NCI-H1092 (cell line): ENCODE results near the gene FGF11.
"Not testable (repeated sequence)": the region's sequence is repeated elsewhere in the genome, so short reads cannot be mapped to it uniquely, and the experiment has no call there.

ENCODE experiments used
- DNase-seq: peaks from one replicate; lab custom pipeline; 2025; lab: John Stamatoyannopoulos, UW

Gene FGF11

GRCh38 chr17:7462474-7463371 lies 23.4 kb downstream of the FGF11 start:
- no peak for DNase-seq

- no peak for DNase-seq
Observed at GRCh38 chr17:7463372-7463846, 24.1 kb downstream of the FGF11 start.

GRCh38 chr17:7464081-7464480 lies 24.8 kb downstream of the FGF11 start:
- DNase-seq, result no peak

- DNase-seq, result no peak
Observed at GRCh38 chr17:7465597-7466275, 26.4 kb downstream of the FGF11 start.

GRCh38 chr17:7466318-7466638 lies 27.0 kb downstream of the FGF11 start:
- DNase-seq, result no peak

GRCh38 chr17:7466639-7467341 lies 27.5 kb downstream of the FGF11 start:
- no peak for DNase-seq

DNA sequence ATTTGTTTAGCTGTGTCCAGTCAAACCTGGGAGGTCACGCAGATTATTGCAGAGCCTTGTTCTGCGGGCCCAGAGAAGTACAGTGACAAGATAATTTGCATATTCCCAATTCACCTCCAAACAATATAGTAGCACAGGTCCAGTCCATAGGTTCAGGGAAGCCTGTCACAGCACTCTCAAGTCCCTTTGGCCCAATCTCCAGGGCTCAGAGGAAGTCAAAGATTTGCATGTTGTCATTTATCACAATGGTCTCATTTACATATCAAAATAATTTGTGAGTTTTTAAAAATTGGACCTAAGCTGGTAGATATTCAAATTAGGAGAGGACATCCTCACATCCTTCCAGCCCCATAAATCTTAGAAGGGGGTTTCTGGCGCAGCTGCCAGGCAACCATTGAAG lies 28.2 kb downstream of the FGF11 start:
- no peak for DNase-seq

DNA sequence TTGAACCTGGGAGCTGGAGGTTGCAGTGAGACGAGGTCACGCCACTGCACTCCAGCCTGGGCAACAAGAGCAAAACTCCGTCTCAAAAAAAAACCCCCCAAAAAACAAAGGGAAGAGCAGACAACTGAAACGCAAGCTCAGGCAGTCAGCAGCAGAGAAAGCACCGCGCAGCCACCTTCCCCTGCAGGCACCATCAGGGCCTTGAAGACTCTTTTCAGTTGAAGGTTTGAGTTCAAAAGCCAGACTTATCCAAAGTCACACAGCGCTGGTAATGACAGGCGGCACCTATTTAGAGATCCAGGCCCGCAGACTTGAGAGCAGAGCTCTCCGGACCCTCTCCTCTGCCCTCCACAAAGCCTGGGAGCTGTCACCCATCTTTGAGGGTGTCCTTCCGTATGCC lies 29.0 kb downstream of the FGF11 start:
- DNase-seq, result no peak

DNA sequence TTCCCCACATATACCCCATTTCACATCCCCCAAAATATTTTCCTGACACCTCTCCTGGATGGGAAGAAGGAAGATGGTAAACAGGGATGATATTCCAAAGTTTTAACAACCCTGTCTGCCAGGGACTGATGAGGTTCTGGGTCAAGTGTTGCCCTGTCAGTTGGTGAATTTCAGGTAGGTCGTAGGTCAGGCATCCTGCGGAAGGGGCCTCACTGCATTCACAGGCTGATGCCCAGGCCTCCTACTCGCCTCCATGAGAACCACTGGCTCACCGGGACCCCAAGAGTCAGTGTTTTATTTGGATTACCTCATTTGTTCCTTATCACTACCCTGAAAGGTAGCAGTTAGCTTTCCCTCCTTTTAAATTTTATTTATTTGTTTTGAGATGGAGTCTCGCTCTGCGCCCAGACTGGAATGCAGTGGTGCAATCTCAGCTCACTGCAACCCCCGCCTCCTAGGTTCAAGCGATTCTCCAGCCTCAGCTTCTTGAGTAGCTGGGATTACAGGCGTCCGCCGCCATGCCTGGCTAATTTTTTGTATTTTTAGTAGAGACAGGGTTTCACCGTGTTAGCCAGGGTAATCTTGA lies 29.6 kb downstream of the FGF11 start:
- no peak for DNase-seq

DNA sequence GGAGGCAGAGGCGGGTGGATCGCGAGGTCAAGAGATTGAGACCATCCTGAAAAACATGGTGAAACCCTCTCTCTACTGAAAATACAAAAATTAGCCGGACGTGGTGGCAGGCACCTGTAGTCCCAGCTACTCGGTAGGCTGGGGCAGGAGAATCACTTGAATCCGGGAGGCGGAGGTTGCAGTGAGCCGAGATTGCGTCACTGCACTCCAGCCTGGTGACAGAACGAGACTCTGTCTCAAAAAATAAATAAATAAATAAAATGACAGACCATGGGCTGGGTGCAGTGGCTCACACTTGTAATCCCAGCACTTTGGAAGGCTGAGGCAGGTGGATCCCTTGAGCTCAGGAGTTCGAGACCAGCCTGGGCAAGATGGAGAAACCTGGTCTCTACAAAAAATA lies 30.5 kb downstream of the FGF11 start:
- not testable (repeated sequence) for DNase-seq

DNA sequence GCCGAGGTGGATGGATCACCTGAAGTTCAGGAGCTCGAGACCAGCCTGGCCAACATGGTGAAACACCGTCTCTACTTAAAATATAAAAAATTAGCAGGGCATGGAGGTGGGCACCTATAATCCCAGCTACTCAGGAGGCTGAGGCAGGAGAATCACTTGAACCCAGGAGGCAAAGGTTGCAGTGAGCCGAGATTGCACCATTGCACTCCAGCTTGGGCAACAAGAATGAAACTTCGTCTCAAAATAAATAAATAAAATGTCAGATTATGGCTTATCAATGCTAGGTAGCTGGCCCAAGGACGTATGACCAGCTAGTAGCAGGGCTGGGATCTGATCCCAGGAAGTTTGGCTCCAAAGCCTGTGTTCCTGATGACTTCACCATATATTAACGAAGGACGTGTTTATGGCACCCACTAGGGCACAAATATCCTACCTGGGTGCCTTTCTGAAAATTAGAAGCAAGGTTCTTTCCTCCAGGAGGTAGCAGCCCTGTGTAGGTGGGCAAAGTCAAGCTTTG lies 31.2 kb downstream of the FGF11 start:
- not testable (repeated sequence) for DNase-seq

DNA sequence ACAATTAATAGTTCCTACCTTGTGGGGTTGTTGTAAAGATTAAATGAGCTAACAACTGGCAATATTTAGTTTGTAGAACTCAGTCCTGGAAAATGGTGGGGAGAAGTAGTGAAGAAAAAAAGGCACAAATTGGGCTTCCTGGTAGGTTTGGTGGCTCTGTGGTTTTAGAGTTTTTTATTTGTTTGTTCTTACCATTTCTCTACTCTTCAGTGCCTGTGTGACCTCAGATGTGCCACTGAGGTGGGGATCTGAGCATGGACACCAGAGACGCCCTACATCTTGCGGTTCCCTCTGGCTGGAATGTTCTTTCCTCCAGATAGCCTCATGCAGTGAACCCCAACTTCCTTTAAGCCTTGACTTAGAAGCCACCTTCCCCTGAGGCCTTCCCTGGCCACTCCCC lies 32.4 kb downstream of the FGF11 start:
- no peak for DNase-seq

- DNase-seq, result not testable (repeated sequence)
Observed at GRCh38 chr17:7474767-7475166, 35.5 kb downstream of the FGF11 start.

DNA sequence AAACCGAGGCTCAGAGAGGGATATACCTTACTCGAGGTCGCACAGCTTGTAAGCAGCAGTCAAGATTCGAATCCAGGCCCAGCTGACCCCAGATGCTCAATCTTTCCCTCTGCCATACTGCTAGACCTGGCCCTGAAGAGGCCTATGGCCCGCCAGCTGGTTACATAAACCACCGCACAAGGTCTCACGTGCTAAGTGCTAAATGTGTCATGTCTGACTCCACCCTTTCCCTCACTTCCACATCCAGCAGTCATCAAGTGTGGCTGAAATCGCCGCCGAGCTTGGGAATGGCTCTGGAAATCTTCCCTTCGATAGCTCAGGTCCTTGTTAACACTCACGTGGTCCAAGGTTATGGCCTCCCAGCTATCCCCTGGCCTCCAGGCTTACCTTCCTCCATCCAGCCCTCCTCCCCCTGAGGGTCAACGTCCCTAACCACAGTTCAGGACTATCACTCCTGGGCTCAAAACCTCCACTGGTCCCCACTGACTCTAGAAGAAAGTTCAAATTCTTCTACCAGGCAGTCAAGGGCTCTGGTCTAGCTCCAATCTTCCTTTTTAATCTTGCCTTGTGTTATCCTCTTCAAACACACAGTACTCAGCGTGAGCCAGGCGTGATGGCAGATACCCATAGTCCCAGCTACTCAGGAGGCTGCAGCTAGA lies 36.6 kb downstream of the FGF11 start:
- no peak for DNase-seq

DNA sequence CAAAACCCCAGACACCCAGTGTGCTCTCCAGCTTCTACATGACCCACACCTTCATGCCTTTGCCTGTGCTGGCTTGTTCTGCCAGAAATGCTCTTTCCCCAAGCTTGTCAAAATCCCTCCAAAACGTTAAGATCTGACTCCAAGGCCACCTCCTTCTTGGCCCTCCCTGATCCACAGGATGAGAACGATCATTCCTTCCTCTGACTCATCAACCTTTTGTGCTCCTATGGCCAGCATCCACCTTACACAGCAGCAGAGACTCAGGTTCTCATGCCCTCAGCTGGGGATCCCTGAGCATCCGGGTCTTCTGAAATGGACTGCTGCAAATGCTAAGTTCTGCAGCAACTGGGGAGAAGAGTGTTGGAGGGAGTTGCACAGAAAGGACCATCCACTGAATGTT lies 37.2 kb downstream of the FGF11 start:
- no peak for DNase-seq

DNA sequence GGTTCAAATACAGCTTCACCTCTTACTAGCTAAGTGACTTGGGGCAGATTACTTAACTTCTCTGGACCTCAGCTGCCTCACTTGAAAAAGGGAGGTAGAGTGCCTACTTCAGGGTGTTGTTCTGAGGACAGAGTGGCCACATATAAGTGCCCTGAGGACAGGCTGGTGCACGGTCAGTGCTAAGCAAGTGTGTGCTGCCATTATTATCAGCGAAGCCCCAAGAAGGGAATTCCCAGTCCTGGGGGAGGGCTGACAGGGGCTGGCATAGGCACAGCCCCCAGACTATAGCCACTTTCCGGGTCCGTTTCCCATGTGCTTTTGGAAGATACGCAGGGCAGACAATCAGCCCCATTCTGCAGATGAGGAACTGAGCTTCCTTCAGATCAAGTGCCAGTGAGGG lies 37.6 kb downstream of the FGF11 start:
- DNase-seq, result no peak

DNA sequence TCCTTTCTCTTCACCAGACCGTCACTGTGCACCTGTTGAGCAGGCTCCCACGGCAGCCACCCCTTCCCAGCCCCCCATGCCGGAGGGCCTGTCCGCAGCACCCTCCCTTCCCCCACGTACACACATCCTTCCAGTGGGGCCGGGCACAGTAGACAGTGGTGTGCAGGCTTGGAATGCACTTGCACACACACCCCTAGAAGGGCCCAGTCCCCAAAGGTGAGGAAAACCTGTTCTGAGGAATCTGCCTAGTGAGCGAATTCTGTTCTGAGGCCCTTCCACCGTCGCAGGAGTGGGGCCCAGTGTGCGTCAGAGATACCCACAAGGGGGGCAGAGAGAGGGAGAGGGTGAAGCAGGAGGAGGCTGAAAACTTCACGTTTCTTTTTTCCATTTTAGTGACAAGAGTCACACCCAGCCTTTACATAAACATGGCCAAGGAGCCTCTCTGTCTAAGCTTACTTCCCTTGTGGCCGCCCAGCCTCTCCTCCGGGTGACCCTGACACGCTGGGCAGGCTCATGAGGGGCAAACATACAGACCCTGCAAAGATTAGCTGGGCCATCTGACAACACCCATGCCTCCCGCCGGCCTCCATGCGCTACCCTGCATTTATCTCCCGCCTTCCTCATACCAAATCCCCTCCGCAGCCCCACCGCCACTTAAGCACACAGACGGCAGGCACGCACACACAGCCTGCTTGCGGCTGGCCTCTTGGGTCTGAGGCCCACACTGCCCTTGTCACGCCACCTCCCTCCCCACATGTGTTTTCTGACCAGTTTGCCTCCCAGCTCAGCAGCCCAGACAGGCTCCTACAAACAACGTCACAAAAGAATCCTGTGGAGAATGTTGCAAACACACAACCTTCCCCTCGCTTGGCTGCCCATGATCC lies 38.3 kb downstream of the FGF11 start:
- no peak for DNase-seq

GRCh38 chr17:7478276-7479212 lies 39.2 kb downstream of the FGF11 start:
- no peak for DNase-seq
